ENCODE data around the gene FOXC1.

FOXC1 gene

DNA sequence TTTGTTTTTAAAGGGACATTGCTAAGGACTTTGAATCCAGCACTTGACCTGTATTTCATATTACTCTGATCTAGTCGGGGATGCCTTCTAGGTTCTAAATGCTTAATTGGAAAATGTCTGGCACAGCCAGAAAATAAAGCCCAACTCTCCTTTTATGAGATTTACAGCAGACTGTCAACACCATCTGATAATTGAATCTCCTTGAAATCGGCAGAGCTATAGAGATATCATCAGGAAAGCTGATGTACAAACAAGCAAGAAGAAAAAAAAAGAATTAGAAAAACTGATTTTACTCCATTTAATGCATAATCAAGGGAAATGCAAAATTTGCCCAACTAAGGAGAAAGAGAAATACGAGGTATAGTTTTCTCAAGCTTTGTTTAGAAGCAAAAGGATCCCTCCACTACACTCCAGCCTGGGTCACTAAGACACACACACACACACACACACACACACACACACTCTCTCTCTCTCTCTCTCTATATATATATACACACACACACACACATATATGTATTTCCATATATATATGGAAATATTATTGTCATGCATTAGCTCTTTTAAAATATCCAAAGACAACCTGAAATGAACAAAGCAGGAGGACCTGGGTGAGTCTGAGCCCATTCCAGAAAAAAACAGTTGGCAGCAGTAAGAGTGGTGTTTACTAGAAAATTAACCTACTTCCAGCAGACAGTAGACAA is 9.5 kb upstream of the FOXC1 start:
- Mint-ChIP-seq H3K27me3 (ENCODE audit: low read depth) (peaks cover 73% of the 10 kb centered on the region), H3K27ac (no peak overlapping the region), H3K4me3 (no peak overlapping the region), H3K4me1 (ENCODE audit: low read depth) (peaks cover 3% of the 10 kb centered on the region), H3K36me3 (ENCODE audit: low read depth) (no peaks in the 10 kb centered on the region), H3K9me3 (no peaks in the 10 kb centered on the region)

- no peak overlapping the region for H3K27ac Mint-ChIP-seq
- peaks cover 79% of the 10 kb centered on the region for H3K27me3 Mint-ChIP-seq (ENCODE audit: low read depth)
- H3K36me3 Mint-ChIP-seq (ENCODE audit: low read depth), result no peaks in the 10 kb centered on the region
- H3K4me3 Mint-ChIP-seq, result no peak overlapping the region
- peaks cover 3% of the 10 kb centered on the region for H3K4me1 Mint-ChIP-seq (ENCODE audit: low read depth)
- H3K9me3 Mint-ChIP-seq, result no peaks in the 10 kb centered on the region
Observed at GRCh38 chr6:1600764-1601157, 9.0 kb upstream of the FOXC1 start.

- H3K4me1 Mint-ChIP-seq (ENCODE audit: low read depth), result peaks cover 2% of the 10 kb centered on the region
- peaks cover 1% of the 10 kb centered on the region for H3K36me3 Mint-ChIP-seq (ENCODE audit: low read depth)
- peaks cover 80% of the 10 kb centered on the region for H3K27me3 Mint-ChIP-seq (ENCODE audit: low read depth)
- H3K27ac Mint-ChIP-seq, result no peak overlapping the region
- H3K9me3 Mint-ChIP-seq, result no peaks in the 10 kb centered on the region
- no peak overlapping the region for H3K4me3 Mint-ChIP-seq
Observed at GRCh38 chr6:1601158-1602048, 8.3 kb upstream of the FOXC1 start.

- H3K36me3 Mint-ChIP-seq (ENCODE audit: low read depth), result peaks cover 1% of the 10 kb centered on the region
- no peak overlapping the region for H3K4me3 Mint-ChIP-seq
- peaks cover 80% of the 10 kb centered on the region for H3K27me3 Mint-ChIP-seq (ENCODE audit: low read depth)
- no peak overlapping the region for H3K27ac Mint-ChIP-seq
- no peaks in the 10 kb centered on the region for H3K9me3 Mint-ChIP-seq
- H3K4me1 Mint-ChIP-seq (ENCODE audit: low read depth), result peaks cover 2% of the 10 kb centered on the region
Observed at GRCh38 chr6:1602049-1602713, 7.5 kb upstream of the FOXC1 start.

- Mint-ChIP-seq H3K4me1 (ENCODE audit: low read depth) (peaks cover 12% of the 10 kb centered on the region), H3K36me3 (ENCODE audit: low read depth) (peaks cover 1% of the 10 kb centered on the region), H3K27ac (no peak overlapping the region), H3K4me3 (no peak overlapping the region), H3K27me3 (ENCODE audit: low read depth) (peaks cover 80% of the 10 kb centered on the region), H3K9me3 (no peaks in the 10 kb centered on the region)
Observed at GRCh38 chr6:1603708-1604107, 6.0 kb upstream of the FOXC1 start.

DNA sequence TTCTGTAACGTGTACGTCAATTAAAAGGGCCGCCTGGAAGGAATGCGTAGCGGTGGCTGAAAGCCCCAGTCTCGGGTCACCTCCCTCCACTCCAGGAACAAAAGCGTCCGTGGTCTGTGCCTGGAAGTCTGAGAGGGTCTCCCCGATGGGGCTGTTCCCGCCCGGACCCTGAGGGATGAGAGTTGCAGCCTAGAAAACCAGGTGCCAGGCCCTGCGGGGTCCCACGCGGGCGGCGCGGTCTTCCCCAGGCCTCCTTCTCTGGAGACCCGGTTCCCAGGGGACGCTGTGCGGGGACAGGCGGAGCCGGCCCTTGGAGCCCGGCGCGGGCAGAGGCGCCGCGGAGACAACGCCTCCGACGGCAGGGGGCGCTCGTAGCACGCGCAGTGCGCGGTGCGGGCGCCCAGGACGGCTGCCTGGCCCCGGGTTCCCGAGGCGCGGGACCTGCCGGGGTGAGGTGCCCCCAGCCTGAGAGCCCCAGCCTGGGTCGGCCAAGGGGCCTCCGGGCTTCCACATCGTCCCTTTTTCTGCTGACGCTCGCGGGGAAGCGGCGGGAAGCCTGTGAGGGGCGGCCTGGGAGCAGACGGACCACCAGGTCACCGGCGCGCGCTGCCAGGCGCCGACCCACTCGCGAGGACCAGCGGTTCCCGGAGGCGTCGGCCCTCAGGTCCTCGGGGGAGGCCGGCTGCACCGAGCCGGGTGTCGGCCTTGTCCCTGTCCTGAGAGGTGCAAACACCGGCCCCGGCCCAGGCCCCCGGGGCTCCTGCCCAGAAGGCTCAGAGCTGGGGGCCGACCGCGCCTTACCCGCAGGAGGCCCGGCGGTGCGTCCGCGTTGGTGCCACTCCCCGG is 5.3 kb upstream of the FOXC1 start:
- peaks cover 1% of the 10 kb centered on the region for H3K36me3 Mint-ChIP-seq (ENCODE audit: low read depth)
- H3K27ac Mint-ChIP-seq, result no peak overlapping the region
- no peak overlapping the region for H3K4me3 Mint-ChIP-seq
- H3K4me1 Mint-ChIP-seq (ENCODE audit: low read depth), result peaks cover 15% of the 10 kb centered on the region
- H3K9me3 Mint-ChIP-seq, result no peaks in the 10 kb centered on the region
- peaks cover 84% of the 10 kb centered on the region for H3K27me3 Mint-ChIP-seq (ENCODE audit: low read depth)

DNA sequence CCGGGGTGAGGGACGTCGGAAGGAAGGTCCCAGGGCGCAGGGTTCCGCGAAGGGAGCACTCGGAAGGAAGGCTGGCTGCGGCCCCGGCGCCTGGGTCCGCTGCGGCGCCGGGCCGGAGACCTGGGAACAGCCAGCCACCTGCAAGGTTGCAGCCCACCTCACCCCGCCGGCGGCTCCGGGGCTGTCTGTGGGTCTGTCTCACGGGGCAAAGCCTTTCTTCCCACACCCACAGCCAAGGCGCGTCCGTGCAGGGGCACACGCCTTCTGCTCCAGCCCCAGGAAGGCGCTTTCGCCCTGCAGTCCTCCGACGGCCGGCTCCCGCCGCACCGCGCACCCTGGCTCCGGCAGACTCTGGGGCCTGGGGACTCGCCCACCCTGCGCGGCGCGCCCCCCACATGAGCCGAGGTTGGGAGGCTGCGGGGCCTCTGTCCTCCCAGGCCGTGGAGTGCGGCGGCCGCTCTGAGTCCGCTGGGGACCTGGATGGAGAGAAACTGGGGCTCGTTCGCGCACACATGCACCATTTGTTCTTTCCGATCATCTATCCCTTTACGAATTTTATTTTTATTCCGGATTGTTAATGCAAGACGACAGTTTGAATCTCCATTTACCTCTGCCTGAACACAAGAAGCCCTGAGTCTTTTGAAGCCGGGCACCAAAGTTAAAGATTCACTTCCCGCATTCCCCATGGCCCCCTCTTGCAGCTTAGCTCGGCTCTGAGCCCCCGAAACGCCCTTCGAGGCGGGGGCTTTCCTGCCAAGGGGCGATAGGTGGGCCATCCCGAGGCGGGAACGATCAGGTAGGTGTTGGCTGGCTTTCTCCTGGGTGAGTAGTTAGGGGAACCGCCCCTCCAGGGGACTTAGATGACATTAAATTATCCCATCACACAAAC is 4.5 kb upstream of the FOXC1 start:
- H3K9me3 Mint-ChIP-seq, result no peaks in the 10 kb centered on the region
- peaks cover 76% of the 10 kb centered on the region for H3K27me3 Mint-ChIP-seq (ENCODE audit: low read depth)
- peak overlapping the region; percentile 7 for H3K4me3 Mint-ChIP-seq
- peaks cover 15% of the 10 kb centered on the region for H3K4me1 Mint-ChIP-seq (ENCODE audit: low read depth)
- H3K27ac Mint-ChIP-seq, result peak overlapping the region; percentile 42
- peaks cover 1% of the 10 kb centered on the region for H3K36me3 Mint-ChIP-seq (ENCODE audit: low read depth)

DNA sequence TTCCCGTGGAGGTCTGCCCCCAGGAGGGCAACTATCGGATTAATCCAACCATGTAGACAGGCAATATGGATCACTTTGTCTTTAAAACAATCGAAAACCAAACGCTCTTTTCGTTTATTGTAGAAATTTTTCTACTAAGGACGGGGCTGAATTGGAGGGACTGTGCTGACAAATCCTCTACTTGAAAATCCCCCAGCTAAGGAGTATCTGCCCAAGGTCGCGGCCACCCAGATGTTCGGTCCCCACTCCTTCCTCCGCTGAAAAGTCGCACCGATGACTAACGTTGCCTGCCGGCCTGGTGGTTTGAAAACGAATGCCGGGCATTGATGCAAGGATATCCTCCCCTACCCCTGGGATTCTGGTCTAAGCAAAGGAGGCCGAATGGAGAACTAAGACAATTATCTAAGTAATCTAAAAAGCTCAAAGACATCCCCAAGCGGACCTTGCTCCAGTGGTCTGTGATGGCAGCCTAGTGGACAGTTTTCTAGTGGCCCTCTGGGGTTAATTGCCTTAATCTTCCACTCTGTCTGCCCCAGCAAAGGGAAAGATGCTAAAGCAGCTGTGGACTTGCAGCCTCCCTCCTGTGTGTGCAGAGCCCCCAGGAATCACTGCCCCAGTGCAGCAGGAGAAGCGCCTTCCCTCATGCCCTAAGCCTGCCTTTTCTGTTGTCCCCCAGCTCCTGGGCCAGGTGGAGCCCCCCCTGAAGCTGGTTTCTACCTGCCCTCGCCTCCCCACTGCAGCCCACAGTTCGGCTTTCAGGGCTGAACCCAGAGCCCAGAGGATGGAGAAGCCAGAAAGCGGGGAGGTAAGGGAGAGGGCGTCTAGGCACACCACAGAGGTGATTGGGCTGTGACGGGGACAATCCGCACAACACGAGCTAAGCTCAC is 3.6 kb upstream of the FOXC1 start:
- H3K27me3 Mint-ChIP-seq (ENCODE audit: low read depth), result peaks cover 72% of the 10 kb centered on the region
- no peak overlapping the region for H3K4me3 Mint-ChIP-seq
- H3K36me3 Mint-ChIP-seq (ENCODE audit: low read depth), result peaks cover 1% of the 10 kb centered on the region
- H3K9me3 Mint-ChIP-seq, result no peaks in the 10 kb centered on the region
- H3K27ac Mint-ChIP-seq, result peak overlapping the region; percentile 9
- peaks cover 17% of the 10 kb centered on the region for H3K4me1 Mint-ChIP-seq (ENCODE audit: low read depth)

DNA sequence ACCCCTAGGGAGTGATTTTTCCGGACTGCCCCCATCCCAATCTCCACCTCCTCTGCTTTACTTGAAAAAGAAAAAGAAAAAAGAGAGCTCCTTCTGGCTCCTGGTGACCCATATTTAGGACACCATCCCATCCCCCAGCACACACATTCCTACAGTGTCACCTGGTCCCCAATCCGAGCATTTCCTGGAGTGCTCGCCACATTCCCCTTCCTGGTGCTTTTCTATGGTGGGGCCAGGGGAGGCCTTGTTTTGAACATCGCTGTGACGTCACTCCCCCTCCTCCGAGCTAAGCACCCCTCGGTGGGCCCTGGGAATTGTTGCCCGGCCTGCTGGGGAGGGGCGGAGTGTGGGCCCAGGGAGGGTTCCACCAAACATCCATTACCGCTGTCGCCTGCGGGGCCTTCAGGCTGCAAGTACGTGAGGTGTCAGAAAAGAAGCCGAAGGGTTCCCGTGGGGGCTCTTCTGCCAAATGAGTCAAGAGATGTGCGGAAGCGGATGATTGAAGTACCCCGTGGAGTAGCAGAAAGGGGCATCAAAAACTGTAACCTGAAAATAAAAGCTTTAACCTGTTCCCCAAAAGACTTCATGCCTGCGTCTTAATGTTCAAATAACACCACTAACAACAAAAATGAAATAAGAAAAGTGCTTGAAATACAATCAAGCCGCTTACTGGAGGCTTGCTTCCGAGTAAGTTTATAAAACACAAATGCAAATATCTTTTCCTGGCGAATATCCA is 2.8 kb upstream of the FOXC1 start:
- Mint-ChIP-seq H3K36me3 (ENCODE audit: low read depth) (peaks cover 2% of the 10 kb centered on the region), H3K27ac (peak overlapping the region; percentile 74), H3K4me3 (peak overlapping the region; percentile 38), H3K27me3 (ENCODE audit: low read depth) (peaks cover 70% of the 10 kb centered on the region), H3K4me1 (ENCODE audit: low read depth) (peaks cover 18% of the 10 kb centered on the region), H3K9me3 (no peaks in the 10 kb centered on the region)

DNA sequence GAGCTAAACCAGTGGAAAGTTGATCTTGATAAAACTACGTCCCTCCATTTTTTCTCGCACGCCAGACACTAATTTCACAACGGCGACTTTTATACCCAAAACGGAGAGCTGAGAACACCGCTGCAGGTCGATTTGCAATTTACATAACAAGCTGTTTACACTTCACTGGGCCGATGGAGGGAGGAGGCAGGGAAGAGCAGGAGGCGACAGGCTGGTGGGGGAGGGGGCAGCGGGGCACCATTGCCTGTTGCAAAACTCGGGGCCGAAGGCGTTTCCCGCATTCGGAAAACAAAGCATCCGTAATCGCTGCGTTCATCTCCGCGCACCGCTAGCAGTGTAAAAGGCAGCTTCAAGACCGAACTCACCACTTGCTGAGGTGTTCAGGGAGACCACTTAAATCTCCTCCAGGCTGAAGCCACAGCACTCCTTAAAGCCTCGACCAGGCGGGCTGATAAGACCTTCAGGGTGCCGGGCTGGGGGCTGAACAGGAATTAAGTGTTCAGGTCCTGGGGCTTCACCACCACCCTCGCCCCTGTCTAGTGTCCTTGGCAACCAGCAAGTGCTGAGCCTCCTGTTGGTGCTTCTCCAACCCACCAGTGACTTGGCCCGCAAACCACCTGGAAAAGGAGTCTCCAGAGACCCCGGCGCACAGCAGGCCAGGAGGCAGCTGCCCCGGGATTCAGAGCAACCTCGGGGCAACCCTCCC is 2.0 kb upstream of the FOXC1 start:
- peak overlapping the region; percentile 74 for H3K27ac Mint-ChIP-seq
- H3K4me3 Mint-ChIP-seq, result peak overlapping the region; percentile 38
- peaks cover 70% of the 10 kb centered on the region for H3K27me3 Mint-ChIP-seq (ENCODE audit: low read depth)
- peaks cover 4% of the 10 kb centered on the region for H3K36me3 Mint-ChIP-seq (ENCODE audit: low read depth)
- H3K9me3 Mint-ChIP-seq, result no peaks in the 10 kb centered on the region
- H3K4me1 Mint-ChIP-seq (ENCODE audit: low read depth), result peaks cover 23% of the 10 kb centered on the region

- Mint-ChIP-seq H3K27ac (peak overlapping the region; percentile 82), H3K9me3 (no peaks in the 10 kb centered on the region)
Observed at GRCh38 chr6:1608222-1609040, 1.3 kb upstream of the FOXC1 start.

More at GRCh38 chr6:1608222-1609040, 1.3 kb upstream of the FOXC1 start:
- H3K27me3 Mint-ChIP-seq (ENCODE audit: low read depth), result peaks cover 70% of the 10 kb centered on the region
- peak overlapping the region; percentile 17 for H3K4me3 Mint-ChIP-seq
- H3K36me3 Mint-ChIP-seq (ENCODE audit: low read depth), result peaks cover 4% of the 10 kb centered on the region
- peaks cover 27% of the 10 kb centered on the region for H3K4me1 Mint-ChIP-seq (ENCODE audit: low read depth)
